Panc1 (cell line): Measurements from ENCODE around the gene KLHDC9. TPM values are rescaled to one million over a fixed set of nuclear protein-coding genes. Genes with fewer than 3 reads are reported as not detected.

Experiments
- ATAC-seq: fragments of 200-7000 bp; cut with Tn5 transposase; 2 replicates; pipeline ENCODE4 v1.9.1; 2020; ENCODE audit warnings: mild to moderate bottlenecking, moderate library complexity
- BruUV-seq: library from RNA; stranded (reverse); fragments of 400-500 nt; replicated peaks from 2 replicates; lab custom pipeline; 2021; lab: Mats Ljungman, UMichigan
- CTCF ChIA-PET: fragments of 300-600 bp; sonication (Branson Sonifier 250); formaldehyde crosslinking; loops from one replicate; lab custom pipeline; 2022; ENCODE audit warnings: antibody characterized with exemption; lab: Charles Lee
- POLR2A ChIA-PET: fragments of 300-600 bp; sonication (Branson Sonifier 250); formaldehyde crosslinking; loops from one replicate; lab custom pipeline; 2022; ENCODE audit warnings: antibody characterized with exemption; lab: Charles Lee
- DNase-seq: peaks from one replicate; pipeline ENCODE4 v3.0.0-alpha.2; 2010; ENCODE audit warnings: low read depth, low spot score
- H3K27ac ChIP-seq: 2 replicates; pipeline ENCODE4 v1.5.1; 2011; ENCODE audit warnings: mild to moderate bottlenecking, low read length, inconsistent platforms
- H3K27me3 ChIP-seq: fragments of 200-500 bp; sonication (Bioruptor generic); 2 replicates; pipeline ENCODE4 v1.6.0; 2014; ENCODE audit warnings: low read length, inconsistent platforms; ENCODE audit not compliant: control insufficient read depth, insufficient read depth
- H3K36me3 ChIP-seq: fragments of 200-500 bp; sonication (Bioruptor generic); 2 replicates; pipeline ENCODE4 v1.5.1; 2014; ENCODE audit warnings: inconsistent platforms, mild to moderate bottlenecking, low read length, moderate library complexity; ENCODE audit not compliant: control insufficient read depth, insufficient read depth
- H3K4me1 ChIP-seq: 2 replicates; pipeline ENCODE4 v1.5.1; 2011; ENCODE audit warnings: inconsistent platforms, mild to moderate bottlenecking, low read length, moderate library complexity; ENCODE audit not compliant: control insufficient read depth, insufficient read depth
- H3K4me3 ChIP-seq, 2 experiments: 2 replicates each; pipeline ENCODE4 v1.5.1; 2011 to 2012; ENCODE audit warnings: low read depth in 2 of 2, low read length in 2 of 2, mild to moderate bottlenecking in 2 of 2, inconsistent platforms in 1 of 2, moderate library complexity in 1 of 2
- H3K9me3 ChIP-seq: fragments of 200-500 bp; sonication (Bioruptor generic); 2 replicates; pipeline ENCODE4 v1.5.1; 2014; ENCODE audit warnings: low read depth, mild to moderate bottlenecking, inconsistent platforms, low read length, moderate library complexity; ENCODE audit not compliant: control insufficient read depth, insufficient read depth
- CTCF ChIP-seq: fragments of 450-650 bp; IDR thresholded peaks from 2 replicates; pipeline ENCODE4 v1.5.1; 2017; ENCODE audit warnings: mild to moderate bottlenecking
- POLR2AphosphoS5 ChIP-seq: IDR thresholded peaks from 2 replicates; pipeline ENCODE4 v1.6.1; 2012; ENCODE audit warnings: mild to moderate bottlenecking, low read depth, low read length, moderate library complexity
- REST ChIP-seq, 2 experiments: IDR thresholded peaks; 2 replicates each; pipeline ENCODE4 v1.6.1; 2011 to 2012; ENCODE audit warnings: low read depth in 2 of 2, control low read depth in 1 of 2, low read length in 1 of 2, mild to moderate bottlenecking in 1 of 2, moderate library complexity in 1 of 2; ENCODE audit not compliant: insufficient read depth in 1 of 2
- SIN3A ChIP-seq: IDR thresholded peaks from 2 replicates; pipeline ENCODE4 v1.6.1; 2012; ENCODE audit warnings: low read depth, mild to moderate bottlenecking, low read length, moderate library complexity, borderline replicate concordance; ENCODE audit not compliant: insufficient read depth
- TCF7L2 ChIP-seq: IDR thresholded peaks from 2 replicates; pipeline ENCODE4 v1.6.1; 2011; ENCODE audit warnings: mild to moderate bottlenecking, low read depth, low read length, inconsistent platforms
- in situ Hi-C: cut with HindIII; loops from 2 replicates; pipeline ENCODE4 v1.10.0; 2016; ENCODE audit warnings: low sequenced_read_pairs, low pct_unique_long_range_greater_than_20kb
- intact Hi-C: fragments of 100-400 bp; cut with micrococcal nuclease; formaldehyde crosslinking; loops from one replicate; pipeline ENCODE4 v1.10.0; 2022; ENCODE audit not compliant: unreplicated experiment
- total RNA-seq: library from RNA; stranded (reverse); gene quantifications from one replicate; pipeline ENCODE4 v1.2.1, GENCODE V29; 2021; ENCODE audit not compliant: unreplicated experiment

The KLHDC9 gene
- total RNA-seq, 1 experiment from 2014 or later: 7.6 TPM

- peak overlapping the region; percentile 91 for H3K27ac ChIP-seq
- in situ Hi-C loops: no loop called here
- peaks cover 14% of the 10 kb centered on the region for H3K4me1 ChIP-seq
- ChIA-PET CTCF (no interaction called here), POLR2A (interaction anchor here (0.5 to 1.4 kb wide), 4 partner anchors 19 to 1214 kb away, joined by 3 read pairs; no protein-coding TSS in a partner anchor)
- BruUV-seq: no TSS peak
- intact Hi-C loops: no loop called here
- peak overlapping the region; percentile 96 to 99 for H3K4me3 ChIP-seq
- DNase-seq (no peak), ATAC-seq (peak; percentile 22)
- no peak for TF ChIP-seq TCF7L2
- TF ChIP-seq SIN3A: 0 out of 2 replicates have a peak, but pooled peaks have one; percentile 7
- H3K27me3 ChIP-seq: no peaks in the 10 kb centered on the region
- H3K9me3 ChIP-seq: no peaks in the 10 kb centered on the region
- H3K36me3 ChIP-seq: peaks cover 16% of the 10 kb centered on the region
These were observed 33.6 kb downstream of the KLHDC9 start for GRCh38 chr1:161131523-161132409.

- ATAC-seq: peak; percentile 96
- no peaks in the 10 kb centered on the region for H3K27me3 ChIP-seq
- no TSS peak for BruUV-seq
- CTCF ChIA-PET: interaction anchor here (0.7 kb wide), 1 partner anchor 135 kb away, joined by 3 read pairs; no protein-coding TSS in a partner anchor
- peak within 1 kb of the TSS; percentile 96 to 99 for H3K4me3 ChIP-seq
- peak; percentile 66 for DNase-seq
- peaks cover 14% of the 10 kb centered on the region for H3K4me1 ChIP-seq
- peak within 1 kb of the TSS; percentile 99 for H3K27ac ChIP-seq
- POLR2A ChIA-PET: interaction anchor here (0.5 to 1.4 kb wide), 6 partner anchors 15 to 1215 kb away, joined by 3 to 11 read pairs (median 4); partner anchors contain the start of genes NIT1 and PFDN2
- TF ChIP-seq TCF7L2: no peak
- TF ChIP-seq CTCF: no peak
- no peak; the same call in none of the 2 replicates for TF ChIP-seq POLR2AphosphoS5
- no peak for TF ChIP-seq SIN3A
- no peak for TF ChIP-seq REST (IDR thresholded peaks at IDR 0.05; ENCODE audit: insufficient read depth in 1 of 2, low read depth in 2 of 2, low read length in 1 of 2)
- H3K36me3 ChIP-seq: peaks cover 11% of the 10 kb centered on the region
- H3K9me3 ChIP-seq: no peaks in the 10 kb centered on the region
- in situ Hi-C loops (no loop called here), intact Hi-C loops (no loop called here)
These were observed 34.5 kb downstream of the KLHDC9 start, which contains the start of gene DEDD for GRCh38 chr1:161132410-161133219. TSS of gene DEDD (minus strand) at chr1:161132667. CDS start at chr1:161124462, 8,205 bp downstream.
